ENCODE data around the gene FYB1.

The FYB1 gene

DNA sequence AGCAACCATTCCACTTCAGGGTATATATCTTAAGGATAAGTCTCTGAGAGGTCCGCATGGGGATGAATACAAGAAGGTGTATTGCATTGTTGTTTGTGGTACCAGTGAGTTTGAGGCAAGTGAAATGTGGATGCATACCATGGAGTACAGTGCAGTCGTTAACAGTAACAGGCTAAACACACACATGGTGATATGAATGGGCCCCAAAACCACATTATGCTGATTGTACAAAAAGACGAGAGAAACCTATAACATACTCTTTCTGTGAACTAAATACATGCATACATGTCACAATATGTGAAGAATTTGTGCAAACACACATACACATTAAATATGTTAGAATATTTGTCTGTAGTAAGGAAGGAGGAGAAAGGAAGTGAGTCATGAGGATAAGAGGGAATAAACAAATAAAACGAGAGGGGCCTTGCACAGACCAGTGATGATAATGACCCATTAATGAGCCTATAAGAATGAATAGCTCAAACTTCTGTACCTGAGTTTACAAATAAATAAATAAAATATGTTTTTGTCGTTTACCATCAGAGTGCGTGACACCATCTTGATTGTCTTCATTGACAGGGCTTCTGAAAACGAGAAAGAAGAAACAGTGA, 78.7 kb downstream of the FYB1 start:
- TF ChIP-seq, protein P1, sequence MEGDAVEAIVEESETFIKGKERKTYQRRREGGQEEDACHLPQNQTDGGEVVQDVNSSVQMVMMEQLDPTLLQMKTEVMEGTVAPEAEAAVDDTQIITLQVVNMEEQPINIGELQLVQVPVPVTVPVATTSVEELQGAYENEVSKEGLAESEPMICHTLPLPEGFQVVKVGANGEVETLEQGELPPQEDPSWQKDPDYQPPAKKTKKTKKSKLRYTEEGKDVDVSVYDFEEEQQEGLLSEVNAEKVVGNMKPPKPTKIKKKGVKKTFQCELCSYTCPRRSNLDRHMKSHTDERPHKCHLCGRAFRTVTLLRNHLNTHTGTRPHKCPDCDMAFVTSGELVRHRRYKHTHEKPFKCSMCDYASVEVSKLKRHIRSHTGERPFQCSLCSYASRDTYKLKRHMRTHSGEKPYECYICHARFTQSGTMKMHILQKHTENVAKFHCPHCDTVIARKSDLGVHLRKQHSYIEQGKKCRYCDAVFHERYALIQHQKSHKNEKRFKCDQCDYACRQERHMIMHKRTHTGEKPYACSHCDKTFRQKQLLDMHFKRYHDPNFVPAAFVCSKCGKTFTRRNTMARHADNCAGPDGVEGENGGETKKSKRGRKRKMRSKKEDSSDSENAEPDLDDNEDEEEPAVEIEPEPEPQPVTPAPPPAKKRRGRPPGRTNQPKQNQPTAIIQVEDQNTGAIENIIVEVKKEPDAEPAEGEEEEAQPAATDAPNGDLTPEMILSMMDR (IDR thresholded peaks at IDR 0.05; ENCODE audit: low read depth, low read length), result no peak
- H3K4me3 ChIP-seq (ENCODE audit: low read depth, low read length), result no peak overlapping the region

DNA sequence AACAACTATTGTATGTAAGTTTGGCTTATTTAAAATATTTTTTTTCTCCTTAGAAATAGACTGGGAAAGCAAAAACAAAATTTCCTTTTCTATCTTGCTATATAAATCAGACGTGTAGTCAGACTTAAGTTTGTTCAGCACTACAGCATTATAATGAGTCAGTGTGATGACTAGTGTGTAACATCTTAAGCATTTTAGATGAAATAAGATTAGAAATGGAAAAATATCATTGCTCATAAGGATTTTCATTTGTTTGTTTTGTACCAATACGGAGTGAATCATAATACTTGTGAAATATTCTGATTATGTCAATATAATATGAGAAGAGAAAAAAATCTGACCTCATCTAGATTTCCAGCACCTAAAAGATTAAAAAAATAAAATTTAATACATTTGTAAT, 80.5 kb downstream of the FYB1 start:
- TF ChIP-seq, protein P1 (IDR thresholded peaks at IDR 0.05; ENCODE audit: low read depth, low read length), result no peak
- no peak overlapping the region for H3K4me3 ChIP-seq (ENCODE audit: low read depth, low read length)

DNA sequence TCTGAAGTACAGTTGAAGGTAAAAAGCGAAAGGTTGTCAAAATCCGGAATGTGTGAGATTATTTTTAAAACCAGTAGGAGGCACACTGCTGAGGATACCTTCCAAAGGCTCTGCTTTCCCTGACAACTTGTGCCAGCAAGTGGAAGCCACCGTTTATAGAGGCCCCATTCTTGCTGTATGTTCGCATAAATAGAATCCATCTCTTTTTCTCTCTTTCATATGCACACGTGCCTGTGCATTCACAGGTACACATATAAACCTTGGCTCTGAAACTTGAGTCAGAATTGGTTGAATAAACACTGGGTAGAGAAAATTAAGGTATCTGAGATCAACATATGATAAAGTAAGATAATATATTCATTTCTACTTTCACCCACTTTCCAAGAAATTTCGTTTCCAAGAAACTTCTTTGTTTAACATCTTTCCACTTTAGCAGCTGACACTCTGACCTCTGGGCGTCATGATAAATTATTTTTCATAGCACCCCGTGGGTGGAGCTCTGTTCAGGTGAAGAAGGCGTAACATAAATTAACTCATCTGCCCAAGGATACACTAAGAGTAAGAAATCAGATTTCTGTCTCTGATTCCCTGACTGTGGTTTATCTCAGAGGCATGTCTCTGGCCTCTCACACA, 81.4 kb downstream of the FYB1 start:
- TF ChIP-seq, protein P1 (IDR thresholded peaks at IDR 0.05; ENCODE audit: low read depth, low read length), result no peak
- no peak overlapping the region for H3K4me3 ChIP-seq (ENCODE audit: low read depth, low read length)

DNA sequence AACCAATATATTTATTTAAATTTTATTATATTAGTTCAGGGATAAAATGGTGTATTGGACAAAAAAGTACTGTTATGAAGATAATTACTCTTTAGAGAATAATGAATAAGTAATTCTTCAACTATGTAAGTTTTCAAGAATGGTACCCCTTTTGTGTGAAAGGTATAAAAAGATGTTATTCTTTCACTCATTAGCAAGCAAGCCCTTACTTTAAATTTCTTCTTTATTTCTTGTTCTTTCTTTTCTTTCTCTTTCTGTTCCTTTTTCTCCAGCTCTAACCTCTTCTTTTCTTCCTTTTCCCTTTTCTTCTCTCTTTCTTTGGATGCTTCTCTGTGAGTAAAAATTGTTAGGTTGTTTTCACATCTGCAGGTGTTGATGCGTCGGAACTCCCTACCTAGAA, 82.0 kb downstream of the FYB1 start:
- TF ChIP-seq, protein P1 (IDR thresholded peaks at IDR 0.05; ENCODE audit: low read depth, low read length), result no peak

DNA sequence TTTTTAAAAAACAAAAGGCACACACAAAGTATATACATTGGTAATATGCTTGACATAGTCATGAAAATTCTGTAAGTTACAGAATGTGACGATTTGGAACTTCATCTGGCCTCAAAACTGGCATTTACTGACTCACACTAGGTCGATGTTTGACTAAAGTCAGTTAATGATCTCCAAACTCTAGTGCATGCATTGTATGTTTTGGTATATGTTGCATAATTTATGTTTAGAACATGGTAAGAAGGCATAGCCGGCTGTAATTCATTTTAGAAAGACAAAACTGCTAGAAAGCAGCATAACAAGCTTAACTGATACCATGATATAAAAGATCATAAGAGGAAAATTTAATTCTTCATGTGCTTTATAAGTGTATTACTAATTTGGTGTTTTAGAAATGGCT, 86.6 kb downstream of the FYB1 start:
- H3K4me3 ChIP-seq (ENCODE audit: low read depth, low read length), result no peak overlapping the region
- TF ChIP-seq, protein P1 (IDR thresholded peaks at IDR 0.05; ENCODE audit: low read depth, low read length), result no peak

More for the DNA sequence above, 82.0 kb downstream of the FYB1 start:
- H3K4me3 ChIP-seq (ENCODE audit: low read depth, low read length), result no peak overlapping the region

DNA sequence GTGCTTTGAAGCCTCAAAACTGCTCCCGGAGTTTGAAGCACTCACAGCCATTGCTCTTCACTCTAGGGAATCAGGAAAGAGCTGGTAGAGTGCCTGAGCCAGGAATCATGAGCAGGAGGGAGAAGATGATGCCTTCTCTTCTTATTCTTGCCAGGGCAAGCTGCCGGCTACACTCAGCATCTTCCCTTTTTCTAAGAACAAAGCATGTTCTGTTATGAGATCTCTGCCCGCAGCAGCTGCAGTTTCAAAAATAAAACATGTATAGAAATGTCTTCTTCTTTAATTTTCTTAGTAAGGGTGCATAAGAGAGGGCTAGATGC, 87.3 kb downstream of the FYB1 start:
- no peak overlapping the region for H3K4me3 ChIP-seq (ENCODE audit: low read depth, low read length)
- TF ChIP-seq, protein P1 (IDR thresholded peaks at IDR 0.05; ENCODE audit: low read depth, low read length), result no peak

DNA sequence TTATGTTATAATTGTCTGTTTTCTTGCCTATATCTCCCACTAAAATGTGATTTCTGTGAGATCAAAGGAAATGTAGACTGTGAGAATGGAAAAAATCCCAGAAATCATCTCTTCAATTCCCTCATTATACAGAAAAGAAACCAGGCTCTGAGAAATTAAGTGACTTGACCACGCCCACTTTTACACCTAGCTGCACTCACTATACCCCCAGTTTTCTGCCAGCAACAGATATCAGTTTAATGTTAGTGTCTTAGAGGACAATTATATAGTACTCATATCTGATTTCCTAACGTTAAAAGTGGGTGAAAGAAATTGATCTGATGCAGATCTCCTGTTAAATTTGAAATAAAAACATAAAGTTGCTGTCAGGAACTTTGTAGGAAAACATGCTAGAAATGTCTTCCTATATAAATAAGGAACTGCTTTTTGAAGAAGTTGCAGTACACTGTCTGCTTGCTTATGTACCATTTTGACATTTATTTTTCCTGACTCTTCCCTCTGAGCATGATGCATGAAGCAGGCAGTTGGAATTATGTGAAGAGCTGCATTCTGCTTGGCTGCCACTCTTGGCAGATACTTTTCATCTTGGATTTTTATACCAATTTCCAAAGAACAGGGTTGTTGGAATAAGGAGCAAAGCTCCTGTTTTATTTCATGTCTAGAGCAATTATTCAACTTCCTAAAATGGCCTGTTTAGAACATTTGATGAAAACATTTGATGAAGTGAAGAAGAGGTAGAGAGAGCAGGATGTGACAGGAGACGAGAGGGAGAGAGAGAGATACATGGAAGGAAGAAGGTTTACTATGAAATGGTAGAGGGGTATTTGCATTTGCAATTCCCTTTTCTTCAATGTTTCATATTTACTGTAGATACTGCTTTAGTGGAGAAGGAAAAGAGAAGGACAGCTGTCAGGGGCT, 87.9 kb downstream of the FYB1 start:
- H3K4me3 ChIP-seq (ENCODE audit: low read depth, low read length), result no peak overlapping the region
- TF ChIP-seq, protein P1 (IDR thresholded peaks at IDR 0.05; ENCODE audit: low read depth, low read length), result no peak

Data from WI38 (cell line).